HS-5 (cell line): Measurements from ENCODE around the gene BIVM.

Experiments used
- DNase-seq: peaks from one replicate; pipeline ENCODE4 v3.0.0-alpha.2; 2012; ENCODE audit warnings: low read depth

The BIVM gene

GRCh38 chr13:102881819-102882686 is 83.1 kb downstream of the BIVM start:
- no peak for DNase-seq
